Fibroblast of mammary gland (primary cell): ENCODE data around the gene TMEM255B.
A peak's percentile ranks its signal among the peaks of the same experiment; 100 is the strongest.

Source experiments
- DNase-seq: peaks from one replicate; pipeline ENCODE4 v3.0.0-alpha.2; 2010; ENCODE audit warnings: low read depth
- H3K4me3 ChIP-seq: 2 replicates; pipeline ENCODE4 v1.5.1; 2011; ENCODE audit warnings: low read depth, mild to moderate bottlenecking, low read length, moderate library complexity; ENCODE audit not compliant: control insufficient read depth
- CTCF ChIP-seq: conservative IDR thresholded peaks from 2 replicates; pipeline ENCODE4 v1.5.1; 2011; ENCODE audit warnings: low read depth, low read length, inconsistent platforms; ENCODE audit not compliant: control insufficient read depth, insufficient read depth

The TMEM255B gene

GRCh38 chr13:113769106-113769505, 10.1 kb downstream of the TMEM255B start:
- DNase-seq: no peak
- no peak overlapping the region for H3K4me3 ChIP-seq
- no peak for TF ChIP-seq CTCF

- no peak for TF ChIP-seq CTCF
- H3K4me3 ChIP-seq: no peak overlapping the region
- DNase-seq: no peak
These were observed 10.9 kb downstream of the TMEM255B start for GRCh38 chr13:113769881-113770280.

GRCh38 chr13:113770441-113770840, 11.4 kb downstream of the TMEM255B start:
- no peak for TF ChIP-seq CTCF
- H3K4me3 ChIP-seq: no peak overlapping the region
- no peak for DNase-seq

- no peak for TF ChIP-seq CTCF
- no peak overlapping the region for H3K4me3 ChIP-seq
- DNase-seq: no peak
These were observed 11.9 kb downstream of the TMEM255B start for GRCh38 chr13:113770937-113771336.

GRCh38 chr13:113771709-113772331, 12.8 kb downstream of the TMEM255B start:
- TF ChIP-seq CTCF: no peak
- DNase-seq: peak; percentile 24
- H3K4me3 ChIP-seq: no peak overlapping the region

GRCh38 chr13:113774177-113775107, 15.4 kb downstream of the TMEM255B start:
- no peak overlapping the region for H3K4me3 ChIP-seq
- TF ChIP-seq CTCF: no peak
- peak; percentile 65 for DNase-seq
